ENCODE results near the gene DNM3.

The DNM3 gene

GRCh38 chr1:172109359-172109758 is 268.1 kb downstream of the DNM3 start:
- peak; percentile 33 for DNase-seq (ENCODE audit: low read depth)
- no peak for TF ChIP-seq CTCF (IDR thresholded peaks at IDR 0.05; ENCODE audit: low read length, missing control alignments)
- H3K4me3 ChIP-seq (replicated peaks; ENCODE audit: low read depth, low read length) = no peak overlapping the region

- no peak for TF ChIP-seq CTCF (IDR thresholded peaks at IDR 0.05; ENCODE audit: low read length, missing control alignments)
- no peak overlapping the region for H3K4me3 ChIP-seq (replicated peaks; ENCODE audit: low read depth, low read length)
- DNase-seq (ENCODE audit: low read depth) = no peak
These were observed 271.3 kb downstream of the DNM3 start for GRCh38 chr1:172112576-172112975.

GRCh38 chr1:172117800-172118199 is 276.5 kb downstream of the DNM3 start:
- no peak for DNase-seq (ENCODE audit: low read depth)
- TF ChIP-seq CTCF (IDR thresholded peaks at IDR 0.05; ENCODE audit: low read length, missing control alignments) = no peak
- no peak overlapping the region for H3K4me3 ChIP-seq (replicated peaks; ENCODE audit: low read depth, low read length)

GRCh38 chr1:172118618-172119017 is 277.3 kb downstream of the DNM3 start:
- TF ChIP-seq CTCF (IDR thresholded peaks at IDR 0.05; ENCODE audit: low read length, missing control alignments) = no peak
- no peak for DNase-seq (ENCODE audit: low read depth)
- H3K4me3 ChIP-seq (replicated peaks; ENCODE audit: low read depth, low read length) = no peak overlapping the region

- no peak overlapping the region for H3K4me3 ChIP-seq (replicated peaks; ENCODE audit: low read depth, low read length)
- no peak for DNase-seq (ENCODE audit: low read depth)
- no peak for TF ChIP-seq CTCF (IDR thresholded peaks at IDR 0.05; ENCODE audit: low read length, missing control alignments)
These were observed 277.9 kb downstream of the DNM3 start for GRCh38 chr1:172119184-172119583.

- no peak for DNase-seq (ENCODE audit: low read depth)
- no peak overlapping the region for H3K4me3 ChIP-seq (replicated peaks; ENCODE audit: low read depth, low read length)
- TF ChIP-seq CTCF (IDR thresholded peaks at IDR 0.05; ENCODE audit: low read length, missing control alignments) = no peak
These were observed 279.1 kb downstream of the DNM3 start for GRCh38 chr1:172120381-172120780.

GRCh38 chr1:172121081-172121717 is 279.9 kb downstream of the DNM3 start:
- no peak overlapping the region for H3K4me3 ChIP-seq (replicated peaks; ENCODE audit: low read depth, low read length)
- TF ChIP-seq CTCF (IDR thresholded peaks at IDR 0.05; ENCODE audit: low read length, missing control alignments) = no peak
- DNase-seq (ENCODE audit: low read depth) = no peak
